Stimulated activated naive B cell treated with anti-CD40 and anti-IgM and Interleukin-4, amounts not matched to agents 10 μg/mL and 1 μg/mL and 100 μg/mL, for 72 hours (primary cell): Measurements from ENCODE around the gene SEC14L6.
A peak's percentile ranks its signal among the peaks of the same experiment; 100 is the strongest.

Experiments used
- ATAC-seq, 2 donors: fragments of 150-1000 bp; cut with Tn5 transposase; replicated peaks; 2 replicates each; pipeline ENCODE4 v1.10.0; 2021; ENCODE audit warnings: moderate library complexity in 1 of 2
- DNase-seq: peaks from one replicate; pipeline ENCODE4 v3.0.0; 2021
- H3K27ac Mint-ChIP-seq: one replicate; pipeline ENCODE4 v1.8.0; 2022; ENCODE audit warnings: mild to moderate bottlenecking, mixed read lengths
- H3K27me3 Mint-ChIP-seq, 2 donors: one replicate each; pipeline ENCODE4 v1.8.0; 2022; ENCODE audit warnings: mixed read lengths in 2 of 2
- H3K36me3 Mint-ChIP-seq, 2 donors: one replicate each; pipeline ENCODE4 v1.8.0; 2022; ENCODE audit warnings: mixed read lengths in 2 of 2, mild to moderate bottlenecking in 1 of 2
- H3K4me1 Mint-ChIP-seq, 2 donors: one replicate each; pipeline ENCODE4 v1.8.0; 2022; ENCODE audit warnings: mixed read lengths in 2 of 2, mild to moderate bottlenecking in 1 of 2
- H3K4me3 Mint-ChIP-seq, 2 donors: one replicate each; pipeline ENCODE4 v1.8.0; 2022; ENCODE audit warnings: mild to moderate bottlenecking in 2 of 2, mixed read lengths in 2 of 2, moderate library complexity in 1 of 2
- H3K9me3 Mint-ChIP-seq, 2 donors: one replicate each; pipeline ENCODE4 v1.8.0; 2022; ENCODE audit warnings: mixed read lengths in 2 of 2, mild to moderate bottlenecking in 1 of 2

SEC14L6 gene

DNA sequence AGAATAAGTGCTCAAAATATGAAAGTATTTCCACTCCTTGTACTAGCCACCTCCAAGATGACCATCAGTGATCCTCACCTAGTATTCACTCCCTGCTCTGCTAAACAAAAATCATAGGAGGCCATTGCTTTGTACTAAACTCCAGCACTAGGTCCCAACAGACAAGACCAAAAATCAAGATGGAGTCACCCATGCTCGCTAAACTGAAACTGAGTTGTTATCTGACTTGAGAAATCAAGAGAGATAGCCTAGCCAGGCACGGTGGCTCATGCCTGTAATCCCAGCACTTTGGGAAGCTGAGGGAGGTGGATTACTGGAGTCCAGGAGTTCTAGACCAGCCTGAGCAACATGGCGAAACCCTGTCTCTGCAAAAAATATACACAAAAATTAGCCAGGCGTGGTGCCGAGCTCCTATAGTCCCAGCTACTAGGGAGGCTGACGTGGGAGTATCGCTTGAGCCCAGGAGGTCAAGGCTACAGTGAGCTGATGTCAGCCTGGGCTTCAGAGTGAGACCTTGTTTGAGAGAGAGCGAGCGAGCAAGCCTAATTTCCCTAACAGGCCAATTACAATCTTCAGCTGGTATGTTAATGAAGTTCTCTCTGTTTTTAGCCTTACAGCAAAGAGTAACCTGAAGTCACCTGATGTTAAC is 9.3 kb downstream of the SEC14L6 start:
- Mint-ChIP-seq H3K4me1 (peaks cover 3 to 12% of the 10 kb centered on the region in 2 donors), H3K27ac (no peak overlapping the region), H3K36me3 (no peaks in the 10 kb centered on the region)

DNA sequence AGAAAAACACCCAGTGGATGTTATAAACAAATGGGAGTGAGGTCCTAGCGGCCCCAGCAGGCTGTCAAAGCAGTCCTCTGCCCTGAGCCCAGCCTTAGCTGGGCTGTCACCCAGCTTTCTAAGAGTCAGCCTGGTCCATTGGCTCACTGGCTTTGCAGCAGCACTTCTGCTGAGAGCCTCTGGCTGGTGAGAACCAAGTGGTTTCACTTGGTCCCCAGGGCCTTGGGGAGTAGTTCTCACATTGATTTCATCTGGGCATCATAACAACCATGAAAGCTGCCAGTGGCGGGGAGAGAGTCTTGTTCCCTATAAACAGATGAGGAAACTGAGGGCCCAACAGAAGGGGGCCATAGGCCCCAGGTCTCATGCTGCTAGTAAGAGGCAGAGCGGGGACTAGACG is 11.4 kb downstream of the SEC14L6 start:
- DNase-seq (no peak), ATAC-seq (peak; percentile 47 to 52)
- Mint-ChIP-seq H3K9me3 (no peaks in the 10 kb centered on the region), H3K27ac (no peak overlapping the region), H3K36me3 (no peaks in the 10 kb centered on the region), H3K27me3 (peaks cover 15 to 40% of the 10 kb centered on the region in 2 donors), H3K4me3 (no peak overlapping the region), H3K4me1 (peaks cover 3 to 12% of the 10 kb centered on the region in 2 donors)

More for the DNA sequence above, 9.3 kb downstream of the SEC14L6 start:
- Mint-ChIP-seq H3K4me3 (no peak overlapping the region), H3K9me3 (no peaks in the 10 kb centered on the region), H3K27me3 (peaks cover 24 to 39% of the 10 kb centered on the region in 2 donors)
- ATAC-seq (no peak), DNase-seq (no peak)

DNA sequence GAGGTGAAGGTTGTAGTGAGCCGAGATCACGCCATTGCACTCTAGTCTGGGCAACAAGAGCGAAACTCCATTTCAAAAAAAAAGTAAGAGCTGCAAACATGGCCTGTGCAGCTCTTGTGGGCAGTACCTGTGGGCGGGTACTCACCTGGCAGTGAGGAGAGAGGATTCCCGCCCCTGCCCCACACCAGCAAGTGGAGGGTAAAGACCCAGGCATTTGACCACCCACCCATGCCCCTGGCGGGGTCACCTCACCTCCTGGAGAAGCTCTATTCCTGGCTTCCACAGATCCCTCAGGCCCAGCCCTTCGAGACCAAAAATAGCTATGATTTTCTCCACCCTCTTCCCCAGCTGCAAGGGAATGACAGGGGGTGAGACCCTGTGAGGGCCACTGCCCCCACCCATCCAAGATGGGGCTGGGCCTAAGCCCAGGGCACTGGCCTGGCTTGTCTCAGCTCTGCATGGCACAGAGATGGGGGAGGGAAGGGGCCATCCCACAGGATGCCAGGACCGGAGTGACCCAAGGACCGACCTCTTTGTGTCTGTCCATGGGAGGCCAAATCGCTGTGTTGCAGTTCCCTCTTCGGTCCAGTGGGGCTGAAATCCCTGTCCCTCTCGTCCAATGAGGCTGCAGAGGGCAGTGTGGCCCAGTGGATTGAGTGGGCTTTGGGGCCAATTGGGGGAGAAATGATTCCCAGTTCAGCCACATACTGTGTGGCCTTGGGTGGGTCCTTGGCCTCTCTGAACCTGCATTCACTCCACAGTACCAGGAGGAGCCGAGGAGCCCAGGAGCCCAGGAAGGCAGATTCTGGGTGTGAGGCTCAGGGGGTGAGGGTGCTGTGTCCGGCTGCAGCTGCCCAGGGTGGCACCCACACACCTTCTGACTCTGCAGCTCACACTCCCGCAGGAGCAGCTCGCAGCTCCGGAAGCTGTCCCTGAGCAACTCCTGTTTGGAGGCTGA is 14.6 kb downstream of the SEC14L6 start:
- H3K9me3 Mint-ChIP-seq: no peaks in the 10 kb centered on the region
- ATAC-seq (no peak), DNase-seq (no peak)
- H3K27ac Mint-ChIP-seq: no peak overlapping the region
- peaks cover 3 to 12% of the 10 kb centered on the region in 2 donors for H3K4me1 Mint-ChIP-seq
- peaks cover 16 to 27% of the 10 kb centered on the region in 2 donors for H3K27me3 Mint-ChIP-seq
- no peaks in the 10 kb centered on the region for H3K36me3 Mint-ChIP-seq
- H3K4me3 Mint-ChIP-seq: no peak overlapping the region

DNA sequence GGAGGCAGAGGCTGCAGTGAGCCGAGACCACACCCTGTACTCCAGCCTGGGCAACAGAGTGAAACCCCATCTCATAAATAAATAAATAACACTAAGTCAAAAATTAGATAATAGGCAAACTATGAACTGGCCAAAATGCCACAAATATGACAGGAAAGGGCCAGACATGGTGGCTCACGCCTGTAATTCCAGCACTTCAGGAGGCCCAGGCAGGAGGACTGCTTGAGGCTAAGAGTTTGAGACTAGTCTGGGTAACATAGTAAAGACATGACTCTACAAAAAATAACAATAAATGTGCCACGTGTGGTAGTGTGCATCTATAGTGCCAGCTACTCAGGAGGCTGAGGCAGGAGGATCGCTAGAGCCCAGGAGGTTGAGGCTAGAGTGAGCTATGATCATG is 19.9 kb downstream of the SEC14L6 start:
- Mint-ChIP-seq H3K36me3 (no peaks in the 10 kb centered on the region), H3K4me3 (no peak overlapping the region), H3K9me3 (no peaks in the 10 kb centered on the region), H3K27me3 (peaks cover 22 to 41% of the 10 kb centered on the region in 2 donors), H3K4me1 (no peaks in the 10 kb centered on the region), H3K27ac (no peak overlapping the region)
- ATAC-seq (no peak), DNase-seq (no peak)

DNA sequence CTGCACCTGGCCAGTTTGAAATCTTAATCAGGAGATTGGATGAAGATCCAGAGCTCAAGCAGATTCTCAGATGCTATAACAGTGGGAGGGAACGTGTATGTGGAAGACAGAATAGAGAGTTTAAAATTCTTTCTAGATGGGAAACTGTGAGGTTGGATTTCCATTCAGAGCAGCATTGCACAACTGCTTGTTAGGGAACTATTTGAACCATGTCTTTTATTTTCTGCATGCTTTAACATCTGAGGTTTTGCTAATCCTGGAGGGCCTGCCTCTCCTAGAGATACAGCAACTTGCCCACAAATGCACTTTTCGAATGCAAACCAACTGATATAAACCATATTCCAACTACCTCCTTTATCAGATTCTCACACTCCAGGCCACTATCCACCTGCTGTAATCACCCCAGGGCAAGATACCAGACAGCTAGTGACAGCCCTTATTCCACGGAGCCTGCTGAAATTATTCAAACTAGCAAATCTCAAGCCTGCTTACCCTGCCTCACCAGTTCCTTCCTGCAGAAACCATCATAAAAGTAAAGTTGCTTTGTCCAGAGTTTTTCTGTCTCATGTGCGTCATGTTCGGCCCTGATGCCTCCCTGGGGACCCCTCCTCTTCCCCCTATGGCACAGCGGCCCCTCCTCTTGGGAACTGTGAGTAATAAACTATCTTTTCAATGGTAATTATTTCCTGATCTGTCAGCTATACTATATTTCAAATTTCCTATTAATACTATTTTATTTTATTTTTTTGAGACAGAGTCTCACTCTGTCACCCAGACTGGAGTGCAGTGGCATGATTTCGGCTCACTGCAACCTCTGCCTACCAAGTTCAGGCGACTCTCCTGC is 22.7 kb downstream of the SEC14L6 start:
- H3K27ac Mint-ChIP-seq: no peak overlapping the region
- H3K9me3 Mint-ChIP-seq: no peaks in the 10 kb centered on the region
- H3K4me1 Mint-ChIP-seq: no peaks in the 10 kb centered on the region
- no peak overlapping the region for H3K4me3 Mint-ChIP-seq
- DNase-seq (no peak), ATAC-seq (no peak)
- peaks cover 22 to 34% of the 10 kb centered on the region in 2 donors for H3K27me3 Mint-ChIP-seq
- no peaks in the 10 kb centered on the region for H3K36me3 Mint-ChIP-seq

DNA sequence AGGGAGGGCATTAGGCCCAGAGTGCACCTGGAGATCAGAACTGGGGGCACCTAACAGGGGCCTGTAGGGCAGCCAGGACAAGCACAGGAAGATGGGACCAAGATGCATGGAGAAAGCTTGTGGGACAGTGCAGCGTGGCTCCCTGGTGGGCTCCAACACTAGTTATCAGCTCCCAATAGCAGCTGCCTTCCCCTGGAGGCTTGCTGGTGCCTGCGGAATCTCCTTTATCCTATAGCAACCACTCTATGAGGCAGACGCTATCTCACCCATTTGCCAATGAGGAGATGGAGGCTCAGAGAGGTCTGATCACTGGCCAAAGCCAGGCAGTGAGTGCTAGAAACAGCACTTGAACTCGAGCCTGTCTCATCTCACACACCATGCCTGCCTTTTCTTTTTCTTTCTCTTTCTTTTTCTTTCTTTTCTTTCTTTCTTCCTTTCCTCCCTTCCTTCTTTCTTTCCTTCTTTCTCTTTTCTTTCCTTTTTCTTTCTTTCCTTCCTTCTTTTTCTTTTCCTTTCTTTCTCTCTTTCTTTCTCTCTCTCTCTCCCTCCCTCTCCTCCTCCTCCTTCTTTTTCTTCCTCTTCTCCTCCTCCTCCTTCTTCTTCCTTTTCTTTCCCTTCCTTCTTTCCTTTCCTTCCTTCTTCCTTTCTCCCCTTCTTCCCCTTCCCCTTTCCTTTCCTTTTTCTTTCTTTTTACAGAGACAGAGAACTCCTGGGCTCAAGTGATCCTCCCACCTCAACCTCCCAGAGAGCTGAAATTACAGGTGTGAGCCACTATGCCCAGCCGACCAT is 25.0 kb downstream of the SEC14L6 start:
- Mint-ChIP-seq H3K4me1 (no peaks in the 10 kb centered on the region), H3K36me3 (no peaks in the 10 kb centered on the region), H3K27me3 (peaks cover 22 to 29% of the 10 kb centered on the region in 2 donors), H3K27ac (no peak overlapping the region), H3K4me3 (no peak overlapping the region), H3K9me3 (no peaks in the 10 kb centered on the region)
- ATAC-seq (no peak), DNase-seq (no peak)

DNA sequence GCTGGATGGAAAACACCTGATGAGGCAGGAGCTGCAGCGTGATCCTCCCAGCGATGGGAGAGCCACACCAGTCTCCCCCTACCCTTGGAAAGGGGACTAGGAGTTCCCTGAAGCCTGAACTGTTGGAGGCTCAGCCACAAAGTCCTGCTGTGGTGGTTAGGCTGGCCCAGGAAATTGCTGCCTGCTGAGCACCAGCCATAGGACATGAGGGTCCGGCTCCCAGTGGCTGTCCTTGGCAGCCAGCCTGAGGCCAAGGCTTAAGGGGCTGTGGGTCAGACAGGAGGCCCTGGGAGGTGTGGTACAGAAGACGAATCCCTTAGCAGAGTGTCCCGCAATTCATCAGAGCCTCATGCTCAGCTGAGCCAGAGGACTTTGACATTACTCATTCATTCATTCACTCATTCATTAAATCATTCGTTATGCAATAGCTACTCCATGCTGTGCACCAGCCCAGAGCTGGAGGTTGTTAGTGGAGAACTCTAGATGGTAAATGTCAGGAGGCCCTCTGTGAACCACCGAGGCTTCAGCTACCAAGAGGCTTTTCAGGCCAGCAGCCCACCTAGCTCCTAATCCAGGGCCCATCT is 26.6 kb downstream of the SEC14L6 start:
- no peaks in the 10 kb centered on the region for H3K9me3 Mint-ChIP-seq
- no peak overlapping the region for H3K27ac Mint-ChIP-seq
- H3K36me3 Mint-ChIP-seq: no peaks in the 10 kb centered on the region
- peaks cover 20 to 22% of the 10 kb centered on the region in 2 donors for H3K27me3 Mint-ChIP-seq
- no peaks in the 10 kb centered on the region for H3K4me1 Mint-ChIP-seq
- no peak overlapping the region for H3K4me3 Mint-ChIP-seq
- no peak for ATAC-seq
- DNase-seq: no peak

DNA sequence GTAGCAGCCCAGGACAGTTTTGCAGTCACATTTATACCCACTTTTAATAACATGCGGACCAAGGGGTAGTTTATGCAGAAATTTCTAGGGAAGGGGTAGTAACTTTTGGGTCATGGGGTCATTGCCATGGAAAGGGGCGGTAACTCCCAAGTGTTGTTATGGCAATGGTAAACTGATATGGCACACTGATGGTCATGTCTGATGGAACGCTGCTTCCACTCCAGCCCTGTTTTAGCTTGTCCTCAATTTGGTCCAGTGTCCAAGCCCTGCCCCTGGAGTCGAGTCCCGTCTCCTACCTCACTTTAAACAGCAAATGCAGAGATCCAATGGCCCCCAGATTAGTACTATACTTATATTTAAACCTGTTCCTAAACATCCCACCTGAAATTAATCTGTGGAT is 29.8 kb downstream of the SEC14L6 start:
- H3K9me3 Mint-ChIP-seq: no peaks in the 10 kb centered on the region
- no peaks in the 10 kb centered on the region for H3K4me1 Mint-ChIP-seq
- no peak overlapping the region for H3K4me3 Mint-ChIP-seq

DNA sequence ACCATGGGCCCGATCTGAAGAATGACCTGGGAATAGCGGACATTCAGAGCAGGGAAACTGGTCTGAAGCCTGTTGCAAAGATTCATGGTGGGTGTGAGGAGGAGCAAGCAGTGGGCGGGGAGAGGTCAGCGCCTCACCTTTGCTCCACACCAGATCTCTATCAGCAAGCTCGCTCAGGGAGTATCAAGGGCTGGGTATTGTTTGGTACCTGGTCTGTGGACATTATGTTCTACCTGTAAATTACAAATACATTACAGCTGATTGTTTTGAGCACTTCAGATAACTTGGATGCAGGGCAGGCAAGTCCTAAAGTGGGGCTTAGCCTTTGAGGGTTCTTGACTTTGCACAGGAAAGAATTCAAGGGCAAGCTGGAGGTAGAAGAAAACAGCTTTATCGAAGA is 30.3 kb downstream of the SEC14L6 start:
- Mint-ChIP-seq H3K36me3 (no peaks in the 10 kb centered on the region), H3K4me1 (no peaks in the 10 kb centered on the region), H3K4me3 (no peak overlapping the region), H3K27me3 (peaks cover 8 to 13% of the 10 kb centered on the region in 2 donors), H3K9me3 (no peaks in the 10 kb centered on the region), H3K27ac (no peak overlapping the region)
- DNase-seq (no peak), ATAC-seq (no peak)

More for the DNA sequence above, 29.8 kb downstream of the SEC14L6 start:
- ATAC-seq (no peak), DNase-seq (no peak)
- no peak overlapping the region for H3K27ac Mint-ChIP-seq
- H3K27me3 Mint-ChIP-seq: peaks cover 9 to 13% of the 10 kb centered on the region in 2 donors
- H3K36me3 Mint-ChIP-seq: no peaks in the 10 kb centered on the region

DNA sequence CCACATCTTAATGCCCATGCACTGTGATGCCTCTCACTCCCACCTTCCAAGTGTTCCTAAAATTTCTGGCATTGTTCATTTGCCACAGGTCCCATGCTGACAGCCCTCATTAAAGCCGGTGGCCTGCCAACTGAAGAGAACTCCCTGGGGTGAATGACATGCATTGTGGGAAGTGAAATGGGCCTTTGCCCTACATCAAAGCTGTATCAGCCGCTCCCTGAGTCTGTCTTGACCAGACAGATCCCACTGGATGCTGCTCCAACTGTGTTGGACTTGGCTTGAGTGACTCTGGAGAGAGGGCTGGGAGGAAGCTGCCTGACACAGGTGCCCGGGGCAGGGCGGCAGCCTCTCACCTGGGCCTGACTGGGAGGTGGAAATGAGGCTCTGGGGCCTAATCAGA is 32.3 kb downstream of the SEC14L6 start:
- H3K9me3 Mint-ChIP-seq: no peaks in the 10 kb centered on the region
- H3K4me1 Mint-ChIP-seq: no peaks in the 10 kb centered on the region
- peaks cover 4 to 7% of the 10 kb centered on the region in 2 donors for H3K27me3 Mint-ChIP-seq
- DNase-seq (no peak), ATAC-seq (no peak)
- H3K36me3 Mint-ChIP-seq: no peaks in the 10 kb centered on the region
- H3K27ac Mint-ChIP-seq: no peak overlapping the region
- no peak overlapping the region for H3K4me3 Mint-ChIP-seq

DNA sequence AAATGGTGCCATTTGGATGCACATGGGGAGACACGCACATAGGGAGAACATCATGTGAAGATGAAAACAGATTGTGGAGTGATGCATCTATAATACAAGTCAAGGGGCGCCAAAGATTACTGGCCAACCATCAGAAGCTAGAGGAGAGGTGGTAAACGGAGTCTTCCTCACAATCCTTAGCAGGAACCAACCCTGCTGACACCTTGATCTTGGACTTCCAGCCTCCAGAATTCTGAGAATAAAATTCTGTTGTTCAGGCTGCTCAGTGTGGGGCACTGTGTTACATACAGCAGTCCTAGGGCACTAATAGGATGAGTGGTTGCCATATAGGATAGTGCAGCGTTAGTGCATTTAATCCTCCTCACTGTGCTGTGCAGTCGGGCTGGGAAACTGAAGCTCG is 33.1 kb downstream of the SEC14L6 start:
- no peak for ATAC-seq
- Mint-ChIP-seq H3K27ac (no peak overlapping the region), H3K27me3 (peaks cover 4 to 7% of the 10 kb centered on the region in 2 donors), H3K4me1 (no peaks in the 10 kb centered on the region), H3K4me3 (no peak overlapping the region), H3K36me3 (no peaks in the 10 kb centered on the region), H3K9me3 (no peaks in the 10 kb centered on the region)
- no peak for DNase-seq

DNA sequence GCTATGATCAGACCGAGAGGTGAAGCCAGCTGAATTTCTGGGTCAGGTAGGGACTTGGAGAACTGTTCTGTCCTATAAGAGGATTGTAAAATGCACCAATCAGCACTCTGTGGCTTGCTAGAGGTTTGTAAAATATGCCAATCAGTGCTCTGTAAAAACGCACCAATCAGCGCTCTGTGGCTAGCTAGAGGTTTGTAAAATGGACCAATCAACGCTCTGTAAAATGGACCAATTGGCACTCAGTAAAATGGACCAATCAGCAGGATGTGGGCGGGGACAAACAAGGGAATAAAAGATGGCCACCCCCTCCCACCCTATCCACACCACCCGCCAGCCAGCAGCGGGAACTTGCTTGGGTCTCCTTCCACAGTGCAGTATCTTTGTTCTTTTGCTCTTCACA is 34.6 kb downstream of the SEC14L6 start:
- ATAC-seq (no peak), DNase-seq (no peak)
- Mint-ChIP-seq H3K4me1 (no peaks in the 10 kb centered on the region), H3K9me3 (no peaks in the 10 kb centered on the region), H3K27me3 (peaks cover 6 to 10% of the 10 kb centered on the region in 2 donors), H3K36me3 (no peaks in the 10 kb centered on the region), H3K4me3 (no peak overlapping the region), H3K27ac (no peak overlapping the region)

DNA sequence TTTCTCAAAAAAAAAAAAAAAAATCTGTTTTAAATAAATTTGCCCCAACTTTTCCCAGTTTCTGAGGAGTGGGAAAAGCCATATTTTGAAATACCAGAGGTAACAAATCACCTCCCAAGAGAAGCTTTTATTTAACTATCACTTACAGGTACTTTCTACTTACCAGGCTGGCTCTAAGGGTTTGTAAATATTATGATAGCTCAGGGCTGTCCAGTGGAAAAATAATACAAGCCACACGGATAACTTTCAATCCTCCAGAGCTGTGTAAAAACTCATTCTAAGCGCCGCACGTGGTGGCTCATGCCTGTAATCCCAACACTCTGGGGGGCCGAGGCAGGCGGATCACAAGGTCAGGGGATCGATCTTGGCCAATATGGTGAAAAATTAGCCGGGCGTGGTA is 35.4 kb downstream of the SEC14L6 start:
- H3K27ac Mint-ChIP-seq: no peak overlapping the region
- DNase-seq (no peak), ATAC-seq (no peak)
- peaks cover 13 to 18% of the 10 kb centered on the region in 2 donors for H3K27me3 Mint-ChIP-seq
- H3K36me3 Mint-ChIP-seq: no peaks in the 10 kb centered on the region
- no peaks in the 10 kb centered on the region for H3K9me3 Mint-ChIP-seq
- H3K4me1 Mint-ChIP-seq: no peaks in the 10 kb centered on the region
- no peak overlapping the region for H3K4me3 Mint-ChIP-seq
